GM23248 (cell line): Measurements from ENCODE around the gene IGF2BP2.

ENCODE experiments used
- EZH2 ChIP-seq: fragments of 200-600 bp; sonication (generic); IDR thresholded peaks from 2 replicates; pipeline ENCODE4 v1.6.1; 2018; ENCODE audit warnings: antibody characterized with exemption, mild to moderate bottlenecking; ENCODE audit not compliant: insufficient read depth, poor library complexity, severe bottlenecking
- EZH2phosphoT487 ChIP-seq: fragments of 200-600 bp; sonication (generic); IDR thresholded peaks from 2 replicates; pipeline ENCODE4 v1.6.1; 2018; ENCODE audit warnings: antibody characterized with exemption, moderate library complexity, mild to moderate bottlenecking, low read depth; ENCODE audit not compliant: insufficient read depth

DNA sequence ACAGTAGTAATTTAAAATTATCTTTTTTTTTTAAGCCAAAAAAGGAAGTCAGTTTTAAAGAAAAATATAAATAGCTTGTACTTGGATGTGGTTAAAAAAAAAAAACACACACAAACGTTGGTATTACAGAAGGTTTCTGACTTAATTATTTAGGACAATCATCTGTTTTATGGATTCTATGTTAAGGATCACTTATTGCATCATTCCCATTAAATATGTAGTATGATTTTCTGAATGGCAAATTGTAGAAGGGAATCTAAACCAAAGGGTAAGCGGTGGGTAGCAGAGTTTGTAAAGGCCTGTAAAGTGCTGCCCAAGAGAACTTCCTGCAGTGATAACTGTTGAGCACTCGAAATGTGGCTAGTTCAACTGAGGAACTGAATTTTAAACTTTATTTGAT lies 230.8 kb downstream of the IGF2BP2 start:
- TF ChIP-seq EZH2 (no peak), EZH2phosphoT487 (no peak)
